Type B pancreatic cell (in vitro differentiated cells): ENCODE measurements around the gene C1QTNF7. TPM values are rescaled to one million over a fixed set of nuclear protein-coding genes. Genes with fewer than 3 reads are reported as not detected.

Experiments used
- DNase-seq: peaks from one replicate; pipeline ENCODE4 v3.0.0; 2021; ENCODE audit warnings: mixed read lengths; ENCODE audit not compliant: unreplicated experiment; ENCODE audit errors: extremely low spot score
- H3K27ac Mint-ChIP-seq: 2 replicates; pipeline ENCODE4 v1.8.0; 2021; ENCODE audit warnings: mild to moderate bottlenecking, mixed read lengths
- H3K27me3 Mint-ChIP-seq: 2 replicates; pipeline ENCODE4 v1.8.0; 2021; ENCODE audit warnings: mixed read lengths
- H3K36me3 Mint-ChIP-seq: 2 replicates; pipeline ENCODE4 v1.8.0; 2021; ENCODE audit warnings: mixed read lengths
- H3K4me1 Mint-ChIP-seq: one replicate; pipeline ENCODE4 v1.8.0; 2021; ENCODE audit warnings: mixed read lengths; ENCODE audit not compliant: unreplicated experiment
- H3K4me3 Mint-ChIP-seq: 2 replicates; pipeline ENCODE4 v1.8.0; 2021; ENCODE audit warnings: mild to moderate bottlenecking, mixed read lengths
- H3K9me3 Mint-ChIP-seq: 2 replicates; pipeline ENCODE4 v1.8.0; 2021; ENCODE audit warnings: mixed read lengths
- CTCF ChIP-seq: fragments of 200-600 bp; sonication (generic); conservative IDR thresholded peaks from 2 replicates; pipeline ENCODE4 v1.5.0; 2021; ENCODE audit warnings: antibody characterized with exemption, mild to moderate bottlenecking
- total RNA-seq: library from RNA; stranded (reverse); gene quantifications from 2 replicates; pipeline ENCODE4 v1.2.1, GENCODE V29; 2021; ENCODE audit warnings: low replicate concordance

C1QTNF7 gene
- total RNA-seq, 1 donor from 2014 or later: 1.8 TPM

DNA sequence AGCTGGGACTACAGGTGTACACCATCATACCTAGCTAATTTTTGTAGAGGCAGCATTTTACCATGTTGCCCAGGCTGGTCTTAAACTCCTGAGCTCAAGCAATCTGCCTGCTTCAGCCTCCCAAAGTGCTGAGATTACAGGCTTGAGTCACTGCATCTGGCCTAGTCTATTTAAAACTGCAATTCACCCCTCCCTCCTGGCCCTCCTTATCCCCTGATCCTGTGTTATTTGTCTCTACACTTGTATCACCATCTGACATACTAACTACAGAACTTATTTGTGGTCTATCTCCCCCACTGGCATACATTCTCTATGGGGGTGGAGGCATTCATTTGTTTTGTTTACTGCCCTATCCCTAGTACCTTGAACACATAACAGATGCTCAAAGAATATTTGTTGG, 65.6 kb downstream of the C1QTNF7 start:
- Mint-ChIP-seq H3K27me3 (no peaks in the 10 kb centered on the region), H3K27ac (no peak overlapping the region), H3K36me3 (peaks cover 39% of the 10 kb centered on the region), H3K4me3 (no peak overlapping the region), H3K9me3 (peaks cover 15% of the 10 kb centered on the region), H3K4me1 (peaks cover 13% of the 10 kb centered on the region)
- TF ChIP-seq CTCF: no peak
- no peak for DNase-seq

DNA sequence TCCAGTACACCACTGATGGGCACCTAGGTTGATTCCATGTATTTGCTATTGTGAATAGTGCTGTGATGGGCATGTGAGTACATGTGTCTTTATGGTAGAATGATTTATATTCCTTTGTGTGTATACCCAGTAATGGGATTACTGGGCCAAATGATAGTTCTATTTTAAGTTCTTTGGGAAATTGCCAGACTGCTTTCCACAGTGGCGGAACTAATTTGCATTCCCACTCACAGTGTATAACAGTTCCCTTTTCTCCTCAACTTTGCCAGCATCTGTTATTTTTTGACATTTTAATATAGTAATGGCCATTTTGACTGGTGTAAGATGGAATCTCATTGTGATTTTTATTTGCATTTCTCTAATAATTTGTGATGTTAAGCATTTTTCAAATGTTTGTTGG, 67.8 kb downstream of the C1QTNF7 start:
- Mint-ChIP-seq H3K4me1 (peaks cover 12% of the 10 kb centered on the region), H3K9me3 (peaks cover 6% of the 10 kb centered on the region), H3K4me3 (no peak overlapping the region), H3K27ac (no peak overlapping the region), H3K36me3 (peaks cover 20% of the 10 kb centered on the region), H3K27me3 (no peaks in the 10 kb centered on the region)
- DNase-seq: no peak
- no peak for TF ChIP-seq CTCF

Other genes starting within 250 kb of the C1QTNF7 start
- 21.6 and 27.8 TPM in 2 replicates for gene CC2D2A, start 41.8 kb downstream of the C1QTNF7 start, total RNA-seq
- 48.2 and 48.4 TPM in 2 replicates for gene FBXL5, start 227.3 kb downstream of the C1QTNF7 start, total RNA-seq